ENCODE measurements around the gene RRP7A. TPM values are rescaled to one million over a fixed set of nuclear protein-coding genes. Genes with fewer than 3 reads are reported as not detected.

Gene RRP7A
- total RNA-seq, 2 experiments from 2014 or later = 45.4 to 48.3 TPM

DNA sequence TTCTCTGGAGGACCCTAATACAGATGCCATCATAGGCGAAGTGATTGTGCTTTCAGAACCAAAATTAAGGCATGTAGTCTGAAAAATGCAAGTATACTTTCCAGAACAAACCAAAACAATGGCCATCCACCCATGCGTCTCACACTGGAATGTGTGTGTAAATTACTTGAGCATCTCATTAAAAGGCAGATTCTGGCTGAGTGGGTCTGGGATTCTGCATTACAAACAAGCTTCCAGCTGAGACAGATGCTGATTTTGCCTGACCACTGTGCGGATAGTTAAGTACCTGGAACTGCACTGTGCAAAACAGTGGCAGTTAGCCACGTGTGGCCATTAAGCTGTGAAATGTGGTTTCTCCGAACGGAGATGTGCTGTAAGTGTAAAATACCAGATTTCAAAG lies 26.2 kb downstream of the RRP7A start:
- ATAC-seq (ENCODE audit: poor library complexity) = no peak
- intact Hi-C loops (cut with DNase I, micrococcal nuclease) = no loop called here

DNA sequence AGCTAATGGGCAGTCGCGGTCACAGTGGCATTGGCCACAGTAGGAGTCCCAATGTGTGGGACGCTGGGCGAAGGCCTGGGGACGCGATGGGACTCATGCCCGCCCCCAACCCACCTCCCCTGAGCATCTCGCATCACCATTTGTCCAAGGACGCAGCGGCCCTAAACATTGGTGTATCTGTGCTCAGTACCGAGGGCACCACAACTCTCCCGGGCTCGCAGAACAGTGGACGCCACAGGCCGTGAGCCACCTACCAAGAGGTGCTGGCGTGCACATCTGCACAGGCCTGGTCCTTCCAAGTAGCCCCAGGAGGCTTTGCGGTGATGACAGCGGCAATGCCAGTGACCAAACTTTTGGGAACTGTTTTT lies 27.3 kb downstream of the RRP7A start:
- no peaks in the 10 kb centered on the region for H3K27me3 ChIP-seq (ENCODE audit: control insufficient read depth in 1 of 2, insufficient read depth in 2 of 2, low read length in 2 of 2)
- CTCF ChIA-PET = no interaction called here
- no peaks in the 10 kb centered on the region for H3K9me3 Mint-ChIP-seq
- H3K4me1 ChIP-seq (ENCODE audit: insufficient read depth, low read length) = no peaks in the 10 kb centered on the region
- H3K4me1 Mint-ChIP-seq (ENCODE audit: low read depth) = no peaks in the 10 kb centered on the region
- H3K9me3 ChIP-seq (ENCODE audit: control insufficient read depth in 1 of 2, insufficient read depth in 1 of 2, low read length in 2 of 2) = no peaks in the 10 kb centered on the region
- no peaks in the 10 kb centered on the region for H3K27me3 Mint-ChIP-seq
- POLR2A ChIA-PET = no interaction called here
- H3K4me3 Mint-ChIP-seq = no peak overlapping the region
- ATAC-seq (ENCODE audit: poor library complexity) (no peak), DNase-seq (no peak)
- TF ChIP-seq, protein P1, sequence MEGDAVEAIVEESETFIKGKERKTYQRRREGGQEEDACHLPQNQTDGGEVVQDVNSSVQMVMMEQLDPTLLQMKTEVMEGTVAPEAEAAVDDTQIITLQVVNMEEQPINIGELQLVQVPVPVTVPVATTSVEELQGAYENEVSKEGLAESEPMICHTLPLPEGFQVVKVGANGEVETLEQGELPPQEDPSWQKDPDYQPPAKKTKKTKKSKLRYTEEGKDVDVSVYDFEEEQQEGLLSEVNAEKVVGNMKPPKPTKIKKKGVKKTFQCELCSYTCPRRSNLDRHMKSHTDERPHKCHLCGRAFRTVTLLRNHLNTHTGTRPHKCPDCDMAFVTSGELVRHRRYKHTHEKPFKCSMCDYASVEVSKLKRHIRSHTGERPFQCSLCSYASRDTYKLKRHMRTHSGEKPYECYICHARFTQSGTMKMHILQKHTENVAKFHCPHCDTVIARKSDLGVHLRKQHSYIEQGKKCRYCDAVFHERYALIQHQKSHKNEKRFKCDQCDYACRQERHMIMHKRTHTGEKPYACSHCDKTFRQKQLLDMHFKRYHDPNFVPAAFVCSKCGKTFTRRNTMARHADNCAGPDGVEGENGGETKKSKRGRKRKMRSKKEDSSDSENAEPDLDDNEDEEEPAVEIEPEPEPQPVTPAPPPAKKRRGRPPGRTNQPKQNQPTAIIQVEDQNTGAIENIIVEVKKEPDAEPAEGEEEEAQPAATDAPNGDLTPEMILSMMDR (IDR thresholded peaks at IDR 0.05) = no peak
- intact Hi-C loops (cut with DNase I, micrococcal nuclease) = no loop called here
- H3K4me3 ChIP-seq (ENCODE audit: low read length) = no peak overlapping the region
- H3K27ac ChIP-seq (ENCODE audit: low read depth in 1 of 2, low read length in 2 of 2) = no peak overlapping the region
- H3K36me3 Mint-ChIP-seq (ENCODE audit: low read depth) = no peaks in the 10 kb centered on the region
- H3K27ac Mint-ChIP-seq = no peak overlapping the region
- H3K36me3 ChIP-seq (ENCODE audit: insufficient read depth, low read length) = no peaks in the 10 kb centered on the region

More for the DNA sequence above, 26.2 kb downstream of the RRP7A start:
- no peaks in the 10 kb centered on the region for H3K36me3 ChIP-seq (ENCODE audit: insufficient read depth, low read length)
- POLR2A ChIA-PET = no interaction called here
- TF ChIP-seq, protein P1 (IDR thresholded peaks at IDR 0.05) = no peak
- Mint-ChIP-seq H3K9me3 (no peaks in the 10 kb centered on the region), H3K27me3 (no peaks in the 10 kb centered on the region), H3K4me1 (ENCODE audit: low read depth) (peaks cover under 1% of the 10 kb centered on the region), H3K36me3 (ENCODE audit: low read depth) (no peaks in the 10 kb centered on the region), H3K27ac (no peak overlapping the region), H3K4me3 (no peak overlapping the region)
- no peak for DNase-seq
- H3K4me1 ChIP-seq (ENCODE audit: insufficient read depth, low read length) = no peaks in the 10 kb centered on the region
- no peak overlapping the region for H3K4me3 ChIP-seq (ENCODE audit: low read length)
- H3K27ac ChIP-seq (ENCODE audit: low read depth in 1 of 2, low read length in 2 of 2) = no peak overlapping the region
- H3K27me3 ChIP-seq (ENCODE audit: control insufficient read depth in 1 of 2, insufficient read depth in 2 of 2, low read length in 2 of 2) = no peaks in the 10 kb centered on the region
- H3K9me3 ChIP-seq (ENCODE audit: control insufficient read depth in 1 of 2, insufficient read depth in 1 of 2, low read length in 2 of 2) = no peaks in the 10 kb centered on the region
- CTCF ChIA-PET = interaction anchor here (0.7 kb wide), 1 partner anchor 647 kb away, joined by 3 read pairs; no protein-coding TSS in a partner anchor

DNA sequence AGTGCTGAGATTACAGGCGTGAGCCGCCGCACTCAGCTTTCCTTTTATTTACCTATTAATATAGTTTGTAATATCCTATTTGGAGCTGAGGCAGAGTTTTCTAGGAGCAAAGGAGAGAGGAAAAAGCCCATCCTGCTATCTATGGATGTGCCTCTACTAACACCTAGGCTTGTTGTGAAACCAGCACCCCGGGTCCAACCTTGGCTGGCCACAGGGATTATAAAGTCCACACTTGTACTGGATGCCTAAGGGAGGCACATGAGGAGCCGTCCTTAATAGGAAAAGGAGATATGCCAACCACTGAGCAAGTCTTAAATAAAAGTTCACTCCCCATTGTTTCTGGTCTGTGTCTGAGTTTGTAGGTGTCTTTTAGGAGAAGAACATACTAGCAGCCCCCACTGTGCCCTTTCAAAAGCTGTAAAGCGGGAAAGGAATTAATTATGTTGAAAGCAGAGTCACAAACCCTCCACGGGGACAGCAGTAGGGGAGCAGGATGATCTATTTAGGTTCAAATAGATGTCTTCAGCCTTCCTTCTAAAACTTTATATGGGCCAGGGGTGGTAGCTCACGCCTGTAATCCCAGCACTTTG lies 29.3 kb downstream of the RRP7A start:
- Histone ChIP-seq H3K27me3 (ENCODE audit: control insufficient read depth in 1 of 2, insufficient read depth in 2 of 2, low read length in 2 of 2) (no peaks in the 10 kb centered on the region), H3K4me3 (ENCODE audit: low read length) (no peak overlapping the region), H3K4me1 (ENCODE audit: insufficient read depth, low read length) (no peaks in the 10 kb centered on the region), H3K9me3 (ENCODE audit: control insufficient read depth in 1 of 2, insufficient read depth in 1 of 2, low read length in 2 of 2) (no peaks in the 10 kb centered on the region), H3K36me3 (ENCODE audit: insufficient read depth, low read length) (no peaks in the 10 kb centered on the region), H3K27ac (ENCODE audit: low read depth in 1 of 2, low read length in 2 of 2) (no peak overlapping the region)
- ChIA-PET POLR2A (no interaction called here), CTCF (no interaction called here)
- H3K4me3 Mint-ChIP-seq = no peak overlapping the region
- no peak overlapping the region for H3K27ac Mint-ChIP-seq
- ATAC-seq (ENCODE audit: poor library complexity) = no peak
- no peaks in the 10 kb centered on the region for H3K36me3 Mint-ChIP-seq (ENCODE audit: low read depth)
- intact Hi-C loops (cut with DNase I, micrococcal nuclease) = no loop called here
- TF ChIP-seq, protein P1 (IDR thresholded peaks at IDR 0.05) = no peak
- no peak for DNase-seq
- no peaks in the 10 kb centered on the region for H3K27me3 Mint-ChIP-seq
- no peaks in the 10 kb centered on the region for H3K9me3 Mint-ChIP-seq
- no peaks in the 10 kb centered on the region for H3K4me1 Mint-ChIP-seq (ENCODE audit: low read depth)

Measured in CD4-positive, alpha-beta T cell (primary cell).